SJSA1 (cell line): ENCODE measurements around the gene MARK3. TPM values are rescaled to one million over a fixed set of nuclear protein-coding genes. Genes with fewer than 3 reads are reported as not detected.

Experiments
- DNase-seq, 2 experiments: peaks; one replicate each; pipeline ENCODE4 v3.0.0-alpha.2; 2015 to 2020; ENCODE audit warnings: low spot score in 2 of 2, low read depth in 1 of 2
- H3K27ac ChIP-seq: fragments of 250-450 bp; sonication (Bioruptor Pico); 2 replicates; pipeline ENCODE4 v1.5.1; 2020; ENCODE audit warnings: mild to moderate bottlenecking, moderate library complexity
- H3K27me3 ChIP-seq: fragments of 250-450 bp; sonication (Bioruptor Pico); replicated peaks from 2 replicates; pipeline ENCODE4 v1.5.1; 2020; ENCODE audit warnings: mild to moderate bottlenecking, moderate library complexity
- H3K36me3 ChIP-seq: fragments of 250-450 bp; sonication (Bioruptor Pico); 2 replicates; pipeline ENCODE4 v1.5.1; 2020; ENCODE audit warnings: mild to moderate bottlenecking
- H3K4me1 ChIP-seq: fragments of 250-450 bp; sonication (Bioruptor Pico); replicated peaks from 2 replicates; pipeline ENCODE4 v1.6.1; 2021; ENCODE audit warnings: mild to moderate bottlenecking
- H3K4me3 ChIP-seq: fragments of 250-450 bp; sonication (Bioruptor Pico); 2 replicates; pipeline ENCODE4 v1.5.1; 2020; ENCODE audit warnings: mild to moderate bottlenecking
- H3K9me3 ChIP-seq: fragments of 250-450 bp; sonication (Bioruptor Pico); replicated peaks from 2 replicates; pipeline ENCODE4 v1.5.1; 2020; ENCODE audit warnings: mild to moderate bottlenecking
- total RNA-seq: library from RNA; depleted of rRNA; stranded (reverse); fragments of >200 nt; shearing (Covaris generic); gene quantifications from 2 replicates; pipeline ENCODE4 v1.2.3, GENCODE V29; 2014; rRNA removed

Gene MARK3
- total RNA-seq, 1 experiment from 2014 or later: 53.2 TPM

DNA sequence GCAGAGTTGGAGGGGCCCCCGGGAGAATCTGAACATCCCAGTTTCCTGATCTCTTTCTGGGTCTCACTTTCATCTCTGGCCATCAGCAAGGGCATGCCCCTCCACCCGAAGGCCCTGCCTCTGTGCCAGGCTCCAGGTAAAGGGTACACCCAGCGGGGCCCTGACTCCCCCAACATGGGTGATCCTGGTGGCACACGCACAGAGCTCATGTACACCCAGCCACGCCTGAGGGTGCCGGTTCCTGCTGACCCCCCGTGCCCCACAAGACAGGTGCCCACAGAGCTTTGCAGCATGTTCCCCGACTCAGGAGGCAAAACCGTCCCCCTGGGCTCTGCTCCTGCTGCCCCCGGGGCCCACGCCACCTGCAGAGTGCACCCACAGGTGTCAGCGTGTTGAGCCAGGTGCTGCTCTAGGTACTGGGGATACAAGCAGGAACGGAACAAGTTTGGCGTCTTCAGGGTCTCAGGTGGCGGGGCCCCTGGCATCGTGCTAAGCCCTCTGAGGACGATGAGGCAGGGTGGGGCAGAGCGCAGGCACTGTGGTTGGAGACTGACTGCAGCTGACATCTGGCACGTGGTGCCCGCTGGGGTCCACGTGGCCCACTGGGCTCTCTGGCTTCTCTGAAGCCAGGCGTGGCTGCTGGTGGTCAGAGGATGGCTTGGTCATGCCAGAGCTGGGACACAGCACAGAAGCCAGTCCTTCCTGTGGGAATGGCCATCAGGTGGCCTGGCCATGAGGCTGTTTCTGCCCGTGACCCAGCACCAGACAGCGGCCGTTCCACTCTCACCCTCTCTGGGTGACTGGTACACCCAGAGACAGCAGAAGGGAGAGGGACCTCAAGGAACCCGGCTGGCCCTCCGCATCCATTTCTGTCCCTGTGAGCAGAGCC lies 163.5 kb downstream of the MARK3 start:
- peaks cover 10% of the 10 kb centered on the region for H3K4me1 ChIP-seq
- no peaks in the 10 kb centered on the region; the same call in 1 of the 2 replicates for H3K9me3 ChIP-seq
- H3K27ac ChIP-seq: no peak overlapping the region
- H3K27me3 ChIP-seq: no peaks in the 10 kb centered on the region
- no peak for DNase-seq
- H3K36me3 ChIP-seq: no peaks in the 10 kb centered on the region; the same call in 1 of the 2 replicates
- H3K4me3 ChIP-seq: no peak overlapping the region

DNA sequence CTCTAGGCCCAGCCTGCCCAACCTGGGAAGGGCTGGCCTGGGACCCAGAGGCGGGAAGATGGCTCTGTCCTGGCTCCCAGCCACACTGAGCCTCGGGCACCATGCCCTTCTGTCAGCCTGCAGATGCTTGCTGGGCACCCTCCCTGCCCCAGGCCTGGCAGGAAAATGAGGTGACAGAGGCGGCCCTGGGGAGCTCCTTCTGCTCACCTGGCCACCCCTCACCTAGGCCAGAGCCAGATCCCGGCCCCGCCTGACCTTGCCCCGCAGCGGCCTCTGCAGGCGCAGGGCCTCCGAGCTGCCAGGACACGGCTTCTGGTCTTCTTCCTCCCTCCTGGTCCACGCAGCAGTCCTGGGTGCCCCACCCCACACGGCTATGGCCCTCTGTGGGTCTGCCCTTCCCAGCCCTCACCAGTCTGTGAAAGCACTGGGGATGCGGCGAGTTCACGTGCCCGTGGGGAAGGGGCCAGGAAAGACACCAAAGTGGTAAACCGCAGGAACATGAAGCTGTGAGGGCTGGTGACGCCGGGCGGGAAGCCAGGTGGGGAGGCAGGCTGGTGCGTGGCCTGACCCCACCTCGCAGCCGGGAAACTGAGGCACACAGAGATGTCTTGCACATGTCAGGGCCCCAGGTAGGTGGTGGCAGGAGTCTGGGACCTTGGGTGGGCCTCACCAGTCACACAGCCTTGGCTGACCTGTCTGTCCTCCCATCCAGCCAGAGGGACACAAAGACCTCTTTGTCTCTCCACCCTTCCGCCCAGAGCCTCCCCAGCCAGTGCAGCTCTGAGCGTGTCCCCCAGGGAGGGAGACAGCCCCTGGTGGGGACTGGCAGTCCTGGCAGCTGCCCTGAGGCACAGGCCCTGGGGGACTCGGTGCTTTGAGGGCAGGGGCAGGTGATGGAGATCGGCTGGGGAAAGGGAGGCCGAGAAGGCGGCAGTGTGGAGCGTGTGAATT lies 164.4 kb downstream of the MARK3 start:
- Histone ChIP-seq H3K4me1 (peaks cover 10% of the 10 kb centered on the region), H3K27ac (no peak overlapping the region), H3K4me3 (no peak overlapping the region), H3K9me3 (no peaks in the 10 kb centered on the region; the same call in 1 of the 2 replicates), H3K27me3 (no peaks in the 10 kb centered on the region), H3K36me3 (no peaks in the 10 kb centered on the region; the same call in 1 of the 2 replicates)
- DNase-seq: no peak

DNA sequence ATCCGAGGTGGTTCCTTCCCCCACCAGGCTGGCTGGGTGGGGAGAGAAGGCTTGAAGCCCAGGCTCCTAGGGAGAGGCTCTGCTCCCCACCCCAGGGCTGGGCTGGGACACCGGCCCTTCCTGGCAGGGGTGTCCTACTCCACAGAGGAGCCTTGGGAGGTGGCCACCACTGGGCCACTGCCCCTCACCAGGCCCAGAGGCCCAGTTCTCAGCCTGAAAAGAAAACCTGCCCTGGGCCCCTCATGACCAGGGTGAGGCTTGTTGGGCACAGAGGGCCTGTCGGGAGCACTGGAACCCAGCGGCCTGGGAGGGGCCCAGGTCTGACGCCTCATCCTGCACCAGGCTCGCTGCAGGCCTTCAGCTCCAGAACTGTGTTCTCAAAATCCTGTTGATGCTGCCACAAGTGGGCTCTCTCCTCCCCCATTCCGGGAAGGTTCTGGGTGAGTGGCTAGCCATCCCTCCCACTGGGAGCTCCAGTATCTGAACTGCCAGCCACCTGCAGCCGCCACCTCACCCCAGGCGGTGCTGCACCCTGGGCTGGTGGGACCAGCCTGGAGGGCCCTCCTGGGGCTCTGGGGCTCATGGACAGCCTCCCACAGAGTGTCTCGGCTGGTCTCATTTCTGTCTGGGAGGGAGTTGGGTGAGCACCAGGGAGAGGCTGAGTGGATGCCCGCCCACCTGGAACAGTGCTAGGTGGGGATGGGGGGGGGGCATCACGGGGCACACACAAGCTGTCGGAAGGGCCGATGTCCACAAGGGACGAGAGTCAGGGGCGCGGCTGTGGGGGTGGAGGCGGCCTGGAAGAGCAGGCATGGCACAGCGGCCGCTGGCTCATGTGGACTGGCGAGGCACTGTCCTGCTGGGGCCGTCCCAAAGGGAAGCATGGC lies 165.5 kb downstream of the MARK3 start:
- H3K36me3 ChIP-seq: no peaks in the 10 kb centered on the region; the same call in 1 of the 2 replicates
- DNase-seq: no peak
- H3K4me1 ChIP-seq: peaks cover 10% of the 10 kb centered on the region
- H3K27me3 ChIP-seq: no peaks in the 10 kb centered on the region
- H3K9me3 ChIP-seq: no peaks in the 10 kb centered on the region; the same call in 1 of the 2 replicates
- H3K4me3 ChIP-seq: no peak overlapping the region
- H3K27ac ChIP-seq: no peak overlapping the region

DNA sequence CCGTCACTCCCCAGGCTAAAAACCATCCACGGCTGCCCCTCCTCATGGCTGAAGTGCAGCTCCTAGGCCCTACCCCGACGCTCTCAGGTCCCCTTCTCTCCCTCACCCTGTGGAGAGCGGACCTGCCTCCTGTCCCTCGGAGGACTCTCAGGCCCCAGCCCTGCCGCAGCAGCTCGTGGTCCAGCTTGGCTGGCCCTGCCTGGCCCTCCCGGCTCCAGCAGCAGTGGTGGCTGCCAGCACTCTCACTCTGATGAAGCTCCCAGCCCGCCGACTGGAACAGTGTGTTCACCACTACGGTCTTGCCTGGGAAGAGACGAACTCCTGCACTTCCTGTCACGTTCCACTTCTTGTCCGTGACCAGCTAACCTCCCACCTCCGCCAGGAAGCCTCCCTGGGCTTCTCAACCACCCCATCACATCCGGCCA lies 166.1 kb downstream of the MARK3 start:
- Histone ChIP-seq H3K36me3 (no peaks in the 10 kb centered on the region; the same call in 1 of the 2 replicates), H3K27me3 (no peaks in the 10 kb centered on the region), H3K4me1 (peaks cover 10% of the 10 kb centered on the region), H3K9me3 (no peaks in the 10 kb centered on the region; the same call in 1 of the 2 replicates), H3K27ac (no peak overlapping the region), H3K4me3 (no peak overlapping the region)
- DNase-seq: no peak

DNA sequence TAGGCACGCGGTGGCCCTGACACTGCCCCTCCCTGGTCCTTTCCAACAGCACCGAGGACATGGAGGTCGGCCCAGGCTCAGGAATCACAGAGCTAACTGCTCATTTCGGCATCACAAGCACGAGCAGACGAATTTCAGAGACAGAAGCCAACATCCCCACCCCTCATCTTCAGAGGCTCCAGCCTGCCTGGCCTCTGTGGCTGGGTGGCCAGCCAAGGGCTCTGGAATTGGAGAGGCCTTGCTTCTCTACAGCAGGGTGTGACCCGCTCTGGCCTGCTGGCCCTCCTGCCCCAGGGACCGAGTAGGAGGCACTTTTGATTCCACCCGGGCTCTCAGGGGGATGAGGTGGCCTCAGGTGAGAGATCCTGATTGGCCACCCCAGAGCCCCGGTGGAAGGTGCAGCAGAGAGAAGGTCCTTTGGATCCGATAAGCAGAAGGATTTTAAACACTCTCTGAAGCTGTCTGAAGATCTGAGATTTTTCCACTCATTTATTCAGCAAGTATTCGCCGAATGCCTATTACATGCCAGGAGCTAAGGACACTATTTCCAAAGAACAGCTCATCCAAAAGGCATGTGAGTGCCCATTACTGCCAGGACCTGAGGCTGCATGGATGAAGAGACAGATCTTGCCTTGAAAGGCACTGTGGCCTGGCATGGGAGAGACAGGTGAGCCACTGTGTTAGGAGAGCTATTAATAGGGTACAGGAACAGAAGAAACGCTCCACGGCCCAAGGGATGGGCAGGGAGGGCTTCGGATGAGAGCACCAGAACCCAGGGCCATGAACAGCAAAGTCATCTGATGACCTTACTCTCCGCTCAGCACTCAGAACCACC lies 167.0 kb downstream of the MARK3 start:
- H3K27ac ChIP-seq: 0 out of 2 replicates have a peak overlapping the region, but pooled peaks have one; percentile 11
- H3K4me3 ChIP-seq: no peak overlapping the region
- H3K4me1 ChIP-seq: peaks cover 10% of the 10 kb centered on the region
- no peak for DNase-seq
- peaks cover 4% of the 10 kb centered on the region; the same call in 1 of the 2 replicates for H3K36me3 ChIP-seq
- H3K9me3 ChIP-seq: no peaks in the 10 kb centered on the region
- H3K27me3 ChIP-seq: no peaks in the 10 kb centered on the region

DNA sequence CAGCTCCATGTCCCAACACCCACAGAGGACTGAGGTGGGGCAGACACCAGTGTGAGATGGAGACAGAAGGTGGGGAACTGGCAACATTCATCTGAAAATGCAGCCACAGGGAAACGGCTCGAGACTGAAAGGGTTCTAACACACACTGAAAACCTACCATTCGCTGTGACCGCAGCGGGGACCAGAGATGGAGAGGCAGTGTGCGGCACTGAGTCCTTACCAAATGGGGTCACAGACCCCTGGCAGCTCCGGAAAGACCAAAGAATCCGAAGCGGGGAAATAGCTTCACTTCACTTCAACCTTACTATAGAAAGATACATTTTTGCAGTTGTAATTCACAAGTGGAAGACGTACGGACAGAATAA lies 167.6 kb downstream of the MARK3 start:
- peaks cover 10% of the 10 kb centered on the region for H3K4me1 ChIP-seq
- H3K27me3 ChIP-seq: no peaks in the 10 kb centered on the region
- no peak for DNase-seq
- H3K36me3 ChIP-seq: peaks cover 4% of the 10 kb centered on the region; the same call in 1 of the 2 replicates
- no peaks in the 10 kb centered on the region for H3K9me3 ChIP-seq
- H3K27ac ChIP-seq: no peak overlapping the region
- H3K4me3 ChIP-seq: no peak overlapping the region

Other genes starting within 250 kb of the MARK3 start
- 127 and 177 TPM in 2 replicates for gene EIF5, start 51.2 kb upstream of the MARK3 start, total RNA-seq
- 26.4 and 39.4 TPM in 2 replicates for gene CKB, start 137.4 kb downstream of the MARK3 start, total RNA-seq
- gene TRMT61A, start 143.8 kb downstream of the MARK3 start, total RNA-seq: 14.3 and 18.8 TPM in 2 replicates
- gene BAG5, start 177.2 kb downstream of the MARK3 start, total RNA-seq: 17.6 and 19.6 TPM in 2 replicates
- gene COA8, start 177.5 kb downstream of the MARK3 start, total RNA-seq: 12.1 and 43.4 TPM in 2 replicates
- gene KLC1, start 243.8 kb downstream of the MARK3 start, total RNA-seq: 117 and 196 TPM in 2 replicates